GM13977 (cell line): ENCODE results near the gene GSTM4.

ENCODE experiments used
- DNase-seq: peaks from one replicate; pipeline ENCODE4 v3.0.0; 2012; ENCODE audit warnings: low spot score
- in situ Hi-C: fragments of 300-500 bp; cut with MboI; formaldehyde crosslinking; loops from one replicate; pipeline ENCODE4 v1.12.0; 2022; ENCODE audit warnings: low sequenced_read_pairs, low pct_unique_long_range_greater_than_20kb, mixed read lengths, inconsistent platforms; ENCODE audit not compliant: unreplicated experiment
- TF ChIP-seq, protein P1 (sequence below): IDR thresholded peaks from 2 replicates; pipeline ENCODE4 v1.5.1; 2012; ENCODE audit warnings: mild to moderate bottlenecking, control low read depth; ENCODE audit not compliant: insufficient read depth; ENCODE audit errors: extremely low read depth, missing control alignments

Gene GSTM4

DNA sequence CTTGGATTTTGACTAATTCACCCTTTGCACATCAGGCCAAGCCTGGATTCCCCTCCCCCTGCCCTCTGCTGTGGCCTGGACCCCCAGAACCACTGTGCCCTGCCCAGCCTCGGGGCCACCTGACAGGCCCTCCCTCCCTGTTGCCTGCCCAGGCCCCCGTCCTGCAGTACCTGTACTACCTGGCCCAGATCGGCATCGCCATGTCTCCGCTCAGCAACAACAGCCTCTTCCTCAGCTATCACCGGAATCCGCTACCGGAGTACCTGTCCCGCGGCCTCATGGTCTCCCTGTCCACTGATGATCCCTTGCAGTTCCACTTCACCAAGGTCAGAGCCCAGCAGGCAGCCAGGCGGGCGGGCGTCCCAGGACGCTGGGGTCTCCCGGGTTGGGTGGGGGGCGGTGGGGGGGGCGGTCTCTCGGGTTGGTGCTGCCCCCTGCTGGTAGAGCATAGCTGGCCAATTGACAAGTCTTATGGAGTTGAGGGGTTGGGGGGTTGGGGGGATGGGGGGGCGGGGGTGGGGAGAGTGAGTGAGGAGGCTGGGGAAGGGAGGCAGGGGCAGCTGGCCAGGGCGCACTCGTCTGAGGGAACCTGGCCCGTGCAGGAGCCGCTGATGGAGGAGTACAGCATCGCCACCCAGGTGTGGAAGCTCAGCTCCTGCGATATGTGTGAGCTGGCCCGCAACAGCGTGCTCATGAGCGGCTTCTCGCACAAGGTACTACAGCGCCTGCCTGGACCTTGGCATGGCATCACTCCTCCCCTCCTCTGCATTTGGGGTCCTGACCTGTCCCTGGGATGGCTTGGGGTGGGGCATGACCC lies 25.6 kb upstream of the GSTM4 start:
- TF ChIP-seq, protein P1, sequence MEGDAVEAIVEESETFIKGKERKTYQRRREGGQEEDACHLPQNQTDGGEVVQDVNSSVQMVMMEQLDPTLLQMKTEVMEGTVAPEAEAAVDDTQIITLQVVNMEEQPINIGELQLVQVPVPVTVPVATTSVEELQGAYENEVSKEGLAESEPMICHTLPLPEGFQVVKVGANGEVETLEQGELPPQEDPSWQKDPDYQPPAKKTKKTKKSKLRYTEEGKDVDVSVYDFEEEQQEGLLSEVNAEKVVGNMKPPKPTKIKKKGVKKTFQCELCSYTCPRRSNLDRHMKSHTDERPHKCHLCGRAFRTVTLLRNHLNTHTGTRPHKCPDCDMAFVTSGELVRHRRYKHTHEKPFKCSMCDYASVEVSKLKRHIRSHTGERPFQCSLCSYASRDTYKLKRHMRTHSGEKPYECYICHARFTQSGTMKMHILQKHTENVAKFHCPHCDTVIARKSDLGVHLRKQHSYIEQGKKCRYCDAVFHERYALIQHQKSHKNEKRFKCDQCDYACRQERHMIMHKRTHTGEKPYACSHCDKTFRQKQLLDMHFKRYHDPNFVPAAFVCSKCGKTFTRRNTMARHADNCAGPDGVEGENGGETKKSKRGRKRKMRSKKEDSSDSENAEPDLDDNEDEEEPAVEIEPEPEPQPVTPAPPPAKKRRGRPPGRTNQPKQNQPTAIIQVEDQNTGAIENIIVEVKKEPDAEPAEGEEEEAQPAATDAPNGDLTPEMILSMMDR, result peak; percentile 40
- DNase-seq, result no peak
- in situ Hi-C loops, result loop anchor here (5.0 kb wide), 1 partner anchor 83 kb away; the partner anchor contains the start of gene GNAI3

DNA sequence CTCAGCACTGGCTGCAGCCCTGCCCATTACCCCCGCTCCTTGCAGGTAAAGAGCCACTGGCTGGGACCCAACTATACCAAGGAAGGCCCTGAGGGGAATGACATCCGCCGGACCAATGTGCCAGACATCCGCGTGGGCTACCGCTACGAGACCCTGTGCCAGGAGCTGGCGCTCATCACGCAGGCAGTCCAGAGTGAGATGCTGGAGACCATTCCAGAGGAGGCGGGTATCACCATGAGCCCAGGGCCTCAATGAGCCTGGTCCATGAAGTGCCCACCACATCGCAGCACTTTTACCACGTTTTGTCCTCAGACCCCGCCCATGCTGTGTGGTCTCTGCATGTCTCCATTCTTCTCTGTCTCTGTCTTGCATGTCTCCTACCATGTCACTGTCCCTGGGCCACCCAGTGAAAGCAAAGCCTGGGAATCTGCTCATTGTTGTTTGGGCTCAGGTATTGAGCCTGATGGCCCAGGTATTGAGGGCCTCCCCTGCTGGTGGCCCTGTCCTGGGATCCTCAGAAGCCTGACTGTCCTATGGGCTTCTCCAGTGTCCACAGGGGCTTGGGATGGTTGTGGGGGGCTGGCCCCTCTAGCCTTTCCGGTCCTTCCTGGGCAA lies 24.9 kb upstream of the GSTM4 start:
- no peak for DNase-seq
- TF ChIP-seq, protein P1, result peak; percentile 3
- in situ Hi-C loops, result loop anchor here (5.0 kb wide), 1 partner anchor 84 kb away; the partner anchor contains the start of gene GNAI3

DNA sequence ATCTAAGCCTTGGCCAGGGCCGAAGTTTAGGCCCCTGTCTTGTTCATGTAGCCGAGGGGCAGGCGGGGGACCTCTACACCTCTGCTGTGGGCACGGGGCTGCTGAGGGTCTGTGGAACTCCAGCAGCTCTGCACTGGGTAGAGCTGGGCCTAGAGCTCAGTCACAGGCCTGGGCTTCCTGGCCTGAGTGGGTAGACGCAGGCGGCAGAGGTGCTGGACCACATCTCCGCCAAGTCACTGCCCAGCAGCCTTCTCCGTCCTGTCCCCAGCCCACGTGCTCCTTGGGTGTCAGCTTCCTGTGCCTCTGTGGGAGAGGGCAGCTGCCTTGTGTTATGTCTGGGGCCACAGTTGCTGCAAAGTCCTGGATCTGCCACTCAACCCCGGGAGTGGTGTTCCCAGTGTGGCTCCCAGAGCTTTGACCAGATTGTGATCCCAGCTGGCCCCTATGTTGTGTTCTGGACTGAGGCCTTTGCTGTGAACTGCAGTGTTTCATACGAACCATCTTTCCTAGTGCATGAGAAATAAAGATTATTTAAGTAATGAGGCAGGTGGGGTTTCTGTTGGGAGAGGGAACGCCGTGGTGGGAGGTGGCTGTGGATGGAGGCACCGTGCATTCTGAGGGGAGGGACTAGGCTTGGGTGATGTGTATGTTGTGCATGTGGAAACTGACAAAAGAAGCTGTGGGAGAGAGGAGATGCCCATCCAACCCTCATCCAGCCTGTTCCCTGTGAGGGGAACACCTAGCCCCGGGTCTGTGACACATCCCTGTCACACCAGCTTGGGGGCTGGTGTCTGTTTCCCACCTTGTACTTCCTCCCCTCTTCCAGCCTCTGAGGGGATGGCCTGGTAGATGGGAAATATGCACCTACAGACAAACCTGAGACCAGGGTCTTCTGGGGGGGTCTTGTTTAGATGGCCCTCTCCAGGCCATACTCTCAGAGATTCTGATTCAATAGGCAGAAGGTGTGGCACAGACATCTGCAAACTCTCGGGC lies 24.1 kb upstream of the GSTM4 start:
- in situ Hi-C loops, result loop anchor here (5.0 kb wide), 1 partner anchor 85 kb away; the partner anchor contains the start of gene GNAI3
- TF ChIP-seq, protein P1, result no peak
- DNase-seq, result no peak

DNA sequence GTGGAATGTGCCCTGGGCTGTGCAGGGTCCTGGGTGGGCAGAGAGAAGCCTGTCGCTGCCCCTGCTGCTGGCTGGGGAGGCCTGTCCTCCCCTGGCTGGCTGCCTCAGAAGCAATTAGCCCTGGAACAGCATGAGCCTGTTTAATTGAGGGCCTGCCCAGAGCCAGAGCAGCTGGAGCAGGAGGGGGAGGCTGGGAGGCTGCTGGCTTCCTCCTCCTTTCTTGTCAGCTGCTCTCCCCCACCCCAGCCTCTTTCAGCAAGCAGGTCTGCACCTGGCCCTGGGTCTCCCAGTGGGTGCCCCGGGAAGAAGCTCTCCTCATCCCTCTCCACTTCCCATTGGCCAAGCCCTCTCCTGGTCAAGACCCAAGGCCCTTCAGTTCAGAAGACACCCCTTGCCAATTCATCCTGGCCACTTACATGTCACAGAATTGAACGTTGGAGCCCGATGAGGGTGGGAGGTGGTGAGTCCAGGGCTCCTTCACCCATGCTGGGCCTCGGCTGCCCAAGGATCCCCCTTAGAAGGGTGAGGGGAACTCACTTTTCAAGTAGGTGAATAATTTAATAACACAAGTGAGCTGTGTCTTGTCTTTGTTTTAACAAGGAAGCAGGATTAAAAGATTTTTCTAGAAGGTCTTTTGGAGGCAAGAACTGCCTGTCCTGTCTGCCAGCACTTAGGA lies 23.1 kb upstream of the GSTM4 start:
- in situ Hi-C loops, result loop anchor here (5.0 kb wide), 1 partner anchor 86 kb away; the partner anchor contains the start of gene GNAI3
- DNase-seq, result no peak
- TF ChIP-seq, protein P1, result no peak

DNA sequence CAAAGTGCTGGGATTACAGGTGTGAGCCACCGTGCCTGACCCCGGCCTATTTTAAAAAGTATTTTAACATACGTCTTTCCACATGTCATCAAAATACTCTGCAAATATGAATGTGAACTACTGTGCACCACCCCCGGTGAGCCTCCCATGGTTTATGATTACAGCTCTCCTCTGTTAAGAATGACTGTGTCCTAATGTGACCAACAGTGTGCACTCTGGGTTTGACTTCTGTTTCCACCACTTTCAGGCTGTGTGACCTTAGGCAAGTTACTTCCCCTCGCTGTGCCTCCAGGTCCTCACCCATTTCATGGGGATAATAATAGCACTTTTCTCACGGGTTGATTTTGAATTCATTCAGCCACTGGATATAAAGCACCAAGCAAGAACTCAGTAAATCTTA lies 21.6 kb upstream of the GSTM4 start:
- in situ Hi-C loops, result loop anchor here (5.0 kb wide), 1 partner anchor 87 kb away; the partner anchor contains the start of gene GNAI3
- TF ChIP-seq, protein P1, result no peak
- no peak for DNase-seq
